T-helper 1 cell treated with Interleukin-12 subunit alpha and Interleukin-12 subunit beta and Interleukin-4 antibody, amounts not matched to agents 30 μg/mL and 1 μg/mL, for 36 hours (primary cell): ENCODE measurements around the gene GATA1.

Source experiments
- H3K27ac Mint-ChIP-seq: one replicate; pipeline ENCODE4 v1.8.0; 2021; ENCODE audit warnings: mild to moderate bottlenecking, mixed read lengths
- H3K27me3 Mint-ChIP-seq: one replicate; pipeline ENCODE4 v1.8.0; 2021; ENCODE audit warnings: low read depth, mixed read lengths
- H3K36me3 Mint-ChIP-seq: one replicate; pipeline ENCODE4 v1.8.0; 2021; ENCODE audit warnings: low read depth, mixed read lengths
- H3K4me1 Mint-ChIP-seq: one replicate; pipeline ENCODE4 v1.8.0; 2021; ENCODE audit warnings: low read depth, mixed read lengths
- H3K4me3 Mint-ChIP-seq: one replicate; pipeline ENCODE4 v1.8.0; 2021; ENCODE audit warnings: mild to moderate bottlenecking, moderate library complexity, mixed read lengths
- H3K9me3 Mint-ChIP-seq: one replicate; pipeline ENCODE4 v1.8.0; 2021; ENCODE audit warnings: mixed read lengths

The GATA1 gene

DNA sequence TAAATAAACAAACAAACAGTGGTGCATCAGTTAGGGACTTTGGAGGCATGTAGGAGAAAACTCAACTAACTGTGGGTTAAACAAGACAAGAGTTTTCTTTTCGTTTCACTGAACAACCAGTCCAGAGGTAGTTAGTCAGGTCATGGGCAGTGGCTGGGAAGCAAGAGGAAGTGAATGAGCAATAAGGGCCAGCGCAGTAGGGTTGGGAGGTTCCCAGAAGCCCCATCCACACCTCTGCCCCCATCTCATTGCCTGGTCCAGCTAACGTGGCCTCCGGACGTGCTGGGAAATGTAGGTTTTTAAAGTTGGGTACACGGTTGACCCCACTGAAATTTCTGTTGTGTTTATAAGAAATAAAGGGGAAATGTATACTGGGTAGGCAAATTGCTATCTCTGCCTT is 16.1 kb upstream of the GATA1 start:
- H3K4me1 Mint-ChIP-seq, result no peaks in the 10 kb centered on the region
- peaks cover 13% of the 10 kb centered on the region for H3K27me3 Mint-ChIP-seq
- H3K9me3 Mint-ChIP-seq, result no peaks in the 10 kb centered on the region
- H3K36me3 Mint-ChIP-seq, result no peaks in the 10 kb centered on the region
- H3K27ac Mint-ChIP-seq, result no peak overlapping the region
- H3K4me3 Mint-ChIP-seq, result no peak overlapping the region

- H3K36me3 Mint-ChIP-seq, result no peaks in the 10 kb centered on the region
- H3K4me1 Mint-ChIP-seq, result no peaks in the 10 kb centered on the region
- H3K9me3 Mint-ChIP-seq, result no peaks in the 10 kb centered on the region
- no peak overlapping the region for H3K4me3 Mint-ChIP-seq
- peaks cover 21% of the 10 kb centered on the region for H3K27me3 Mint-ChIP-seq
- H3K27ac Mint-ChIP-seq, result no peak overlapping the region
These were observed 13.8 kb upstream of the GATA1 start for GRCh38 chrX:48772602-48773001.

DNA sequence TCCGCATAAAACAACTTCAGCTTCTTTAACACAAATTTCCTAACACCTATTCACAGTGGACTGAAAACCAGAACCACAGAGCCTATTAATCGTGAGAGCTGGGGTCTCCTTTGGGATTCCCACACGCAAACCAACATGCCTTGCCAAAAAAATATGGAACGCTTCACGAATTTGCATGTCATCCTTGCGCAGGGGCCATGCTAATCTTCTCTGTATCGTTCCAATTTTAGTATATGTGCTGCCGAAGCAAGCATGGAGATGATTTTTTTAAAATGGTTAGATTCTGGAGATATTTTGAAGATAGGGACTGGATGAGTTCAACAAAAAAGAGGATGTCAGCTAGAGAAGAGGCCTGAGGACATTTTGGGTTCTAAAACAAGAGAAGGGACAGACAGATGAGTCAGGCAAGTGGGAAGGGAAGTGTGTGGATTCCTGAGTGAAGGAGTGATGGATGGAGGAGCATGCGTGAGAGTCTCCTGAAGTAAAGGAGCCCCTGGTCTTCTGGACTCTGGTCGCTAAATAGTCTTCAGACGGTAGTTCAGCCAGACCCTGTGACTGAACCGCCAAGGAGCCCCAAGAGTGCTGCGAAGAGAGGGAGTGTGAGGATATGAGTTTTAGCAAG is 9.5 kb upstream of the GATA1 start:
- Mint-ChIP-seq H3K36me3 (no peaks in the 10 kb centered on the region), H3K4me1 (no peaks in the 10 kb centered on the region), H3K27me3 (peaks cover 13% of the 10 kb centered on the region), H3K4me3 (no peak overlapping the region), H3K27ac (no peak overlapping the region), H3K9me3 (no peaks in the 10 kb centered on the region)

DNA sequence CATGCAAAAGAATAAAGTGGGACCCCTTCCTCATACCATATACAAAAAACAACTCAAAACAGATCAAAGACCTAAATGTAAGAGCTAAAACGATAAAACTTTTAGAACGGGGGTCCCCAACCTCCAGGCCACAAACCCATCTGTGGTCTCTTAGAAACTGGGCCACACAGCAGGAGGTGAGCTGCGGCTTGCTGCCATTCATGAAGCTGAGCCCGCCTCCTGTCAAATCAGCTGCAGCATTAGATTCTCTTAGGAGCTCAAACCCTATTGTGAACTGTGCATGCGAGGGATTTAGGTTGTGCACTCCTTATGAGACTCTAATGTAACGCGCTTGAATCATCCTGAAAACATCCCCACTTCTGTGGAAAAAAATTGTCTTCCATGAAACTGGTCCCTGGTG is 7.0 kb upstream of the GATA1 start:
- no peaks in the 10 kb centered on the region for H3K4me1 Mint-ChIP-seq
- no peaks in the 10 kb centered on the region for H3K36me3 Mint-ChIP-seq
- H3K27me3 Mint-ChIP-seq, result peaks cover 13% of the 10 kb centered on the region
- H3K4me3 Mint-ChIP-seq, result no peak overlapping the region
- no peaks in the 10 kb centered on the region for H3K9me3 Mint-ChIP-seq
- no peak overlapping the region for H3K27ac Mint-ChIP-seq

GRCh38 chrX:48781705-48782104 is 4.7 kb upstream of the GATA1 start:
- H3K27me3 Mint-ChIP-seq, result peaks cover 11% of the 10 kb centered on the region
- no peaks in the 10 kb centered on the region for H3K9me3 Mint-ChIP-seq
- H3K36me3 Mint-ChIP-seq, result no peaks in the 10 kb centered on the region
- no peak overlapping the region for H3K27ac Mint-ChIP-seq
- H3K4me1 Mint-ChIP-seq, result no peaks in the 10 kb centered on the region
- H3K4me3 Mint-ChIP-seq, result no peak overlapping the region

DNA sequence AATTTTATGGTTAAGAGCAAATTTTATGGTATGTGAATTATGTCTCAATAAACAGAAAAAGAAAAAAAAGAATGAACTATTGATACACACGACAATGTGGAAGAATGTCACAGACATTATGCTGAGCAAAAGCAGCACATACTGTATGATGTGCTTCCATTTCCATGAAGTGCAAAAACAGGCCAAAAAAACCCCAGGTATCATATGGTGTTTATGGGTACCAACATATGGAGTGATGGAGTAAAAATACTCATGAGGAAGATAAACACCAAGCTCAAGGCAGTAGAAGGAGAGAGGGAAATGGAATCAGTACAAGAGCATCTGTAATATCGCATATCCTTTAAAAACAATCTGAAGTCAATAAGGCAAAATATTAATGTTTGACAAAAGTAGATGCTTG is 4.2 kb upstream of the GATA1 start:
- H3K27ac Mint-ChIP-seq, result no peak overlapping the region

GRCh38 chrX:48782795-48783194 is 3.6 kb upstream of the GATA1 start:
- Mint-ChIP-seq H3K9me3 (no peaks in the 10 kb centered on the region), H3K4me1 (no peaks in the 10 kb centered on the region), H3K4me3 (no peak overlapping the region), H3K27me3 (peaks cover 11% of the 10 kb centered on the region), H3K27ac (no peak overlapping the region), H3K36me3 (no peaks in the 10 kb centered on the region)

More for the DNA sequence above, 4.2 kb upstream of the GATA1 start:
- Mint-ChIP-seq H3K4me1 (no peaks in the 10 kb centered on the region), H3K9me3 (no peaks in the 10 kb centered on the region), H3K36me3 (no peaks in the 10 kb centered on the region), H3K27me3 (peaks cover 11% of the 10 kb centered on the region), H3K4me3 (no peak overlapping the region)

DNA sequence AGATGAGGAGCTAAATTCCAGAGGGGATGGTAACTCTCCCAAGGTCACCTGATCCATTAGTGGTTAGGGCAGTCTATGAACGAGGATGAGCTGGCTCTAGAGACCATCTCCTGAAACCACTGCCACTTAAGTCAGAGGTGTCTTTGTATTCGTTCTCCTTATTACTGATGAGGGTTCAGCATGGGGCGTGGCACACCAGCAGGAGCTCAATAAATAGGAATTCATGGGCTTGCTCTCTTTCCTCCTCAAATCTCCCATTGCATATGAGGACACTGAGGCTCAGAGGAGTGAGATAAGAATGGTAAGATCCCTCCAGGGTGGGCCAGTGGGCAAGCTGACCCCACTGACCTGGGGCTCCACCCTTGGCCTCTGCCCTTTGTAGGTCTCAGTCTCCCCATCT is 1.7 kb upstream of the GATA1 start:
- Mint-ChIP-seq H3K4me3 (no peak overlapping the region), H3K9me3 (no peaks in the 10 kb centered on the region), H3K36me3 (no peaks in the 10 kb centered on the region), H3K27me3 (peaks cover 16% of the 10 kb centered on the region), H3K4me1 (peaks cover 6% of the 10 kb centered on the region), H3K27ac (no peak overlapping the region)

DNA sequence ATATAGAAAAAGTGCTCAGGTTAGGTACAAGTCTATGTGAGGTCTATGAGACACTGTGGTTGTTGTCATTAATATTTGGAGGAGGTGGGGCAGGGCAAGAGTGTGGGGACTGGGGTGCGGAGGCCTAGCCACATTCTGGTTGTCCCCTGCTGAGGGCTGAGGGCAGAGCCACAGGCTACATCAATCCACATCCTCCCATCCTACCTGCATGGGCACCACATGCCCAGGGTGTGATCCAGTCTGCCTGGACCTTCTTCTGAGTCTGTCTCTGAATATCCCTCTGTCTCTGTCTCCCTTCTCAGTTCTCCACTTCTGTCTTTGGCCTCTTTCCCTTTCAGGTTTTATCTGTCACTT is 1.2 kb upstream of the GATA1 start:
- peaks cover 21% of the 10 kb centered on the region for H3K27me3 Mint-ChIP-seq
- no peaks in the 10 kb centered on the region for H3K9me3 Mint-ChIP-seq
- no peak overlapping the region for H3K27ac Mint-ChIP-seq
- H3K36me3 Mint-ChIP-seq, result no peaks in the 10 kb centered on the region
- peaks cover 8% of the 10 kb centered on the region for H3K4me1 Mint-ChIP-seq
- H3K4me3 Mint-ChIP-seq, result no peak overlapping the region

DNA sequence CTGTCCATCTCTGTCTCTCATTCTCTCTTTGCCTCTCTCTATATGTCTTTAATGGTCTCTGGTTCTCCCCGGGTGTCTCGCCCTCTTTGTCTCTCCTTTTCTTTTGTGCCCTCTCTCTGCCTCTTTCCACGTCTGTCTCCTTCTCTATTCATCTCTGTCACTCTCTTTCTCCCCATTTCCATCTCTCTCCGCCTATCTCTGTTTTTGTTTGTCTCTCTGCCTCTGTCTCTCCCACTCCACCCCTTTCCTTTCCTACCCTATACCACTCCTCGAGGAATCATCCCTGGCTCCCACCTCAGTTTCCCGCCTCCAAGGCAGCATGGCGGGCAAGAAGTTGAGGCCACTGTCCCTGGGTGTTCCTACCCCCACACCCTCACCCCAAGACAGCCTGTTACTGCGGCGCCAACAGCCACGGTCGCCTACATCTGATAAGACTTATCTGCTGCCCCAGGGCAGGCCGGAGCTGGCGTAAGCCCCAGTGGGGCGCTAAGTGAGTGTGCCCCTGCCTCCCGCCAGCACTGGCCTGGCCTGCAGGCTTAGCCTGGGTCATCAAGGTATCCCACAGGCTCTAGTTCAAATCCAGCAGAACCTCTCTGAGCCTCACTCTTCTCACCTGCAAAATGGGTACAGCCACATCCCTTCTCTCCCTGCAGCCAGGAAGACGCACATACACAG is 713 bp upstream of the GATA1 start:
- peaks cover 8% of the 10 kb centered on the region for H3K4me1 Mint-ChIP-seq
- H3K9me3 Mint-ChIP-seq, result no peaks in the 10 kb centered on the region
- peaks cover 21% of the 10 kb centered on the region for H3K27me3 Mint-ChIP-seq
- H3K4me3 Mint-ChIP-seq, result no peak overlapping the region
- no peaks in the 10 kb centered on the region for H3K36me3 Mint-ChIP-seq
- no peak overlapping the region for H3K27ac Mint-ChIP-seq

DNA sequence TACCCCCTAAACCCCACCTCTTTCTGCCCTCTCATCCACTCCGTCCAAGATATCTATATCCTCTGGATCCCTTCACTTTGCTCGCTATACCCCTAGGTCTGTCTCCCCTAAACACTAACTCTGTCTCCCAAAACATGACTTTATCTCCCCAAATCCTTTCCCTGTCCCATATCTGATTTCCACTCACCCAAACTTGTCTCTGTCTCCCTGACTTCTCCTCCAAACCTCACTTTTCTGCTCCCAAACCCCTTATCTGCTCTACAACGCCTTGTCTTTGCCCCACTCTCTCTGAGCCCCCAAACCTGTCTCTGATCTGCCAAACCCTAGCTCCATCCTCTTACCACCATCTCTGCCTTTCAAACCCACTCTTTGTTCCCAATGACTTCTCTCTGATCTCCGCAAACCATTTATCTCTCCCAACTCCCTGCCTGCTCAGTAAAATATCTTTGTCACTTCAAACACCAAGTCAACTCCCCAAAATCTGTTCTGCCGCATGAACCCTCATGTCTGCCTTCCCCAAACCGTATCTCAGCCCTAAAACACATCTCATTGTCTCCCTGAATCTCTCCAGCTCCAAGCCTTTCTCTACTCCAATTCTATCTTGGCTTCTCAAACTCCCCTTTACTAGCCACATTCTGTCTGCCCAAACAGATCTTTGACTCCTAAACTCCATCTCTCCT is 575 bp downstream of the GATA1 start:
- Mint-ChIP-seq H3K4me3 (no peak overlapping the region), H3K4me1 (peaks cover 8% of the 10 kb centered on the region), H3K27me3 (peaks cover 21% of the 10 kb centered on the region), H3K36me3 (no peaks in the 10 kb centered on the region), H3K27ac (no peak overlapping the region), H3K9me3 (no peaks in the 10 kb centered on the region)

DNA sequence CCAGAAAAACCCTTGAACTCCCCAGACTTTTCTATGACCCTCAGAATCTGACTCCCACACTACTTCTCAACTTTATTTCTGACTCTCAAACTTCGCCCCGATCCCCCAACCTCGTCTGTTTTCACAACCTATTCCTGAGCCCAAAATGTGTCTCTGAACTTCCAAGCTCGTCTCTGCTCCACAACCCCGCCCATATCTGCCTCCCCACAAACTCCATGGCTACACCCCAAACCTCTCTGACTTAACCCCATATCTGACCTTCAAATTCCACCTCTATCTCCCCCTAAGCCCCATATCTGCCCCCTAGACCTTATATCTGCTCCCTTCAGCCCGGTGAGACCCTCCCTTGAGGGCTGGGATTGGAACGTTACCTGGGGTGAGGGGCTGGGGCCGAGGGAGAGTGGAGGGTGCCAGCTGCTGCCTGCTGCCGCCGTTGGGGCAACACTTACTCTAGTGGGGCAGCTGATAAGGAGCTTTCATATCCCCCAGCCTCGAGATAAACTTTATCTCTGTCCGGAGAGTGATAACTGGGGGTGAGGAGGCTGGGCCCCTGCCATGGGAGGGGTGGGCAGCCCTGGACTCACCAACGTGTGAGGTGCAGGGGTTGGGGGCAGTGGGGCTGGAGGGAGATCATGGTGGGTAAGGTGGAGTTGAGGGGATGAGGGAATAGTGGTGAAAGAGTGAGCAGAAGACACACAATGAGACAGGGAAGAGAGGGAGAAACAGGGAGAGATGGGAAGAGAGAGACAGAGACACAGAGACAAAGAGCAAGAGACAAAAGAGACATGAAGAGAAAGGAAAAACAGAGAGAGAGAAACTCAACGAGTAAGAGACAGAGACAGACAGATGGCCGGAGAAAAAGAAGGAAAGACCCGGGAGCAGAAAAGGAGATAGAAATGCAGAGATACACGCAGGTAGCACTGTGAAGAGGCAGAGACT is 1.4 kb downstream of the GATA1 start:
- no peak overlapping the region for H3K4me3 Mint-ChIP-seq
- H3K36me3 Mint-ChIP-seq, result no peaks in the 10 kb centered on the region
- peaks cover 21% of the 10 kb centered on the region for H3K27me3 Mint-ChIP-seq
- H3K9me3 Mint-ChIP-seq, result no peaks in the 10 kb centered on the region
- no peak overlapping the region for H3K27ac Mint-ChIP-seq
- peaks cover 8% of the 10 kb centered on the region for H3K4me1 Mint-ChIP-seq

DNA sequence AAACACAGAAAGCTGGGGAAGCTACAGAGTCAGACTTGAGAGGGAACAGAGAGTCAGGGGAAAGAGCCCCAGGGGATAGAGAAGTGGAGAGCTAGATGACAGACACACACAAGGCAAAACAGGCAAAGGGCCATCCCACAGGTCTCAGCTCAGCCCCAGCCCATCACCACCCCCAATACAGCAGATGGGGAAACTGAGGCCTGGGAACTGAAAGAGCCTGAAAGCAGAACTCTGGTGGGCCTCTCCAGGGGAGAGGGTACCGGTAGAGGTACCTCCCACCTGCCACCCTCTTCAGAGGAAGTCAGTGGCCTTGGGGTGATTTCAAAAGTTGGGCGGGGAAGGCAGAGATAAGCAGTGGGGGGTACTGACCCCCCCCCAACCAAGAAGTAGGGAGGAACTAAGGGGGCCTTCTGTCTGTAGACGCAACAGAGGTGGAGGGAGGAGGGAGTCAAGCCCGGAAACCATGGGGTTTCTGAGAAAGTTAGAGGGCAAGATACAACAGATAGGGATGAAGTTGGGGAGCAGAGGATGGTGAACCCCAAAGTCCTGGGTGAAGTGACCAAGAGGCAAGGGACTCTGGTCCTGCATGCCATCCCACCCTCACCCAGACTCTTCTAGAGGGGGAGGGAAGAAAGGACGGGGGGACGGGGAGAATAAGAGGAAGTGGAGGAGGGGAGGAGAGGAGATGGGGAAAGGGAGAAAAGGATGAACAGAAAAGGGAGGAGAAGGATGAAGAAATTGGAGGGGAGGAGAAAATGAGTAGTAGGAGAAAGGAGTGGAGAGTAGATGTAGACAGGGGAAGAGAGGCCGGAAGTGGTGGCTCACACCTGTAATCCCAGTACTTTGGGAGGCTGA is 3.2 kb downstream of the GATA1 start:
- Mint-ChIP-seq H3K27me3 (peaks cover 21% of the 10 kb centered on the region), H3K4me3 (no peak overlapping the region), H3K27ac (peak overlapping the region; percentile 59), H3K4me1 (peaks cover 8% of the 10 kb centered on the region), H3K9me3 (no peaks in the 10 kb centered on the region), H3K36me3 (no peaks in the 10 kb centered on the region)

DNA sequence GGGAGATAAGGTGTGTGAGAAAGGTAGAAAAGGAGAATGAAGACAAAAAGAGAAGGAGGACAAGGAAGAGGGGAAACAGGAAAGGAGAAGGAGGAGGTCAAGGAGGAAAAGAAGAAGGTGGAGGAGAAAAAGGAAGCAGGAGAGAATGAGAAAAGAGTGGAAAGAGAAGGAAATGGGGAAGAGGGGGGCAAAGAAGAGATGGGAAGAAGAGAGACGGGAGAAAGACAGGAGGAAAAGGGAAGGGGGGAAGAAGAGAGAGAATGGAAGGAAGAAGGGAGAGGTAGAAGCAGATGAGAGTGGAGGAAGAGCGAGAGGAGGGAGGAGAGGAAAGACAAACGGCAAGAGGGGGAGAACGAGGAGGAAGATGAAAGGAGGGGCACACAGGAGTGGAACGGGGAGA is 4.1 kb downstream of the GATA1 start:
- no peak overlapping the region for H3K27ac Mint-ChIP-seq
- H3K4me3 Mint-ChIP-seq, result no peak overlapping the region
- no peaks in the 10 kb centered on the region for H3K9me3 Mint-ChIP-seq
- peaks cover 8% of the 10 kb centered on the region for H3K4me1 Mint-ChIP-seq
- no peaks in the 10 kb centered on the region for H3K36me3 Mint-ChIP-seq
- H3K27me3 Mint-ChIP-seq, result peaks cover 21% of the 10 kb centered on the region
